H7 (cell line): ENCODE measurements around the gene PTPRB. TPM values are rescaled to one million over a fixed set of nuclear protein-coding genes. Genes with fewer than 3 reads are reported as not detected.

Source experiments
- DNase-seq: peaks from one replicate; pipeline ENCODE4 v3.0.0; 2012
- H3K27me3 ChIP-seq: 2 replicates; pipeline ENCODE4 v1.6.0; 2011; ENCODE audit warnings: mild to moderate bottlenecking, low read length; ENCODE audit not compliant: control insufficient read depth, insufficient read depth
- H3K36me3 ChIP-seq: replicated peaks from 2 replicates; pipeline ENCODE4 v1.5.1; 2011; ENCODE audit warnings: low read length; ENCODE audit not compliant: control insufficient read depth, insufficient read depth
- H3K4me3 ChIP-seq: 2 replicates; pipeline ENCODE4 v1.5.1; 2011; ENCODE audit warnings: low read depth, mild to moderate bottlenecking, control low read depth, low read length, moderate library complexity; ENCODE audit not compliant: insufficient read depth
- total RNA-seq: library from RNA; depleted of rRNA; stranded (reverse); fragments of >200 nt; shearing (Covaris generic); gene quantifications from 2 replicates; pipeline ENCODE4 v1.2.3, GENCODE V29; 2014

Gene PTPRB
- total RNA-seq, 1 experiment from 2014 or later: 0.62 TPM

DNA sequence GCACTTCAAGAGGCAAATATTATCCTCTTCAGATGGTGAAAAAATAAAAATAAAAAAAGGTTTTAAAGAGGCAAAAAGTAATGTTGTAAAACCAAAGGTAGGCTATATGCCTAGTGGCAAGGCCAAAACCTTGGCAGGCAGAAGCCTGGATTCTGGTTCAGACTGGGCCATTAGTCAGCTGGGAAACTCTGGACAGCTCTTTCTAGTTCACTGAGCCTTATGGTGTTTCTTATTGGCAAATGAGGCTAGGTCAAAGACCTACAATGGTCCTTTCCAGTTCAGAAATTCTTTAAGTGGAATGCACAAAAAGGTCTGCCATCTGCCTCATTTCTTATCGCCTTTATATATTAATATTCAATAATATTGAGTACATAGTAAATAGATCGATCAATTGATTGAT lies 44.6 kb downstream of the PTPRB start:
- Histone ChIP-seq H3K4me3 (no peak overlapping the region), H3K36me3 (no peaks in the 10 kb centered on the region), H3K27me3 (no peaks in the 10 kb centered on the region)
- no peak for DNase-seq

DNA sequence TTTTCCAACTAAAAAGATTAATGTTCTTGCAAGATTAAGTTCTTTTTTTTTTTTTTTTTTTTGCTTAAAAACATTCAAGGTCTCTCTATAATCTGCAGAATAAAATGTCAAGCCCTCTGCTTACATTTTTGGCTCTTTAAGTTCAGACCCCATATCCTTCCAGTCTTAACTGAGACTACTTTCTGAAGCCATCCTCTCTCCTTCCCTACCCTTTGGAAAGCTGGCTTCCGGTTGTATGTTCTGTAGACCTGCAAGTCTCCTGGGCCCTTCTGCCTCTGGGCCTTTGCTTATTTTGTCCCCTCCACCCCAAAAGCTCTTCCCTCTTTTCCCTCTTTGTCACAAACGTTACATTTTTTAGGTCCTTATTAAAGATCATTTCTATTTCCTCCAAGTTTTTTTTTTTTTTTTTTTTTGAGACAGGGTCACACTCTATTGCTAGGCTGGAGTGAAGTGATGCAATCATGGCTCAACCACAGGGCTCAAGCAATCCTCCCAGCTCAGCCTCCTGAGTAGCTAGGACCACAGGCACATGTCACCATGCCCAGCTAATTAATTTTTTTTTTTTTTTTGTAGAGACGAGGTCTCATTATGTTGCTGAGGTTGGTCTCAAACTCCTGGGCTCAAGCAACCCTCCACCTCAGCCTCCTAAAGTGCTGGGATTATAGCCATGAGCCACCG lies 46.5 kb downstream of the PTPRB start:
- H3K36me3 ChIP-seq: no peaks in the 10 kb centered on the region
- DNase-seq: no peak
- no peak overlapping the region for H3K4me3 ChIP-seq
- no peaks in the 10 kb centered on the region for H3K27me3 ChIP-seq

DNA sequence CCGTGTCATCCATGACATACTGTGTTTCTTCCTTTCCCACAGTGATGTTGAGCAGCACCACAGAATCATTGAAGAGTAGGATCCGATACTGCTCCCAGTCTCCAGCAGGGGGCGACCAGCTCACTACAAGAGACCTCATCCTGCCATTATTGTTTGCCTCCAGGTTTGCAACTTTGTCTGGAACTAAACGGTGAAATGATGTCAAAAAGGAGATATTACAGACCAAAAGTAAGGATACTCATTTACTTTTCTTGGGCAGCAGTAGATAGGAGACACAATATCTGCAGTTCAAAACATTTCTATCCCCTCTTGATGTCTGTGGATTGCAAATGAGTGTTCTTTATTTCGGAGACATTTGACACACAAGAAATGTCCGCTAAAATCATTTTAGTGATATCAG lies 47.2 kb downstream of the PTPRB start:
- no peak overlapping the region for H3K4me3 ChIP-seq
- no peaks in the 10 kb centered on the region for H3K27me3 ChIP-seq
- H3K36me3 ChIP-seq: no peaks in the 10 kb centered on the region
- peak; percentile 63 for DNase-seq

- no peaks in the 10 kb centered on the region for H3K36me3 ChIP-seq
- no peak for DNase-seq
- H3K4me3 ChIP-seq: no peak overlapping the region
- no peaks in the 10 kb centered on the region for H3K27me3 ChIP-seq
Measured at GRCh38 chr12:70584332-70584731, 52.9 kb downstream of the PTPRB start.

- no peak for DNase-seq
- H3K36me3 ChIP-seq: no peaks in the 10 kb centered on the region
- no peaks in the 10 kb centered on the region for H3K27me3 ChIP-seq
- H3K4me3 ChIP-seq: no peak overlapping the region
Measured at GRCh38 chr12:70583251-70583650, 54.0 kb downstream of the PTPRB start.

- DNase-seq: no peak
- H3K27me3 ChIP-seq: no peaks in the 10 kb centered on the region
- H3K4me3 ChIP-seq: no peak overlapping the region
- no peaks in the 10 kb centered on the region for H3K36me3 ChIP-seq
Measured at GRCh38 chr12:70581208-70581607, 56.0 kb downstream of the PTPRB start.

GRCh38 chr12:70577283-70577634 lies 60.0 kb downstream of the PTPRB start:
- Histone ChIP-seq H3K4me3 (no peak overlapping the region), H3K27me3 (no peaks in the 10 kb centered on the region), H3K36me3 (no peaks in the 10 kb centered on the region)
- no peak for DNase-seq

GRCh38 chr12:70576341-70577282 lies 60.6 kb downstream of the PTPRB start:
- Histone ChIP-seq H3K27me3 (no peaks in the 10 kb centered on the region), H3K36me3 (no peaks in the 10 kb centered on the region), H3K4me3 (no peak overlapping the region)
- DNase-seq: peak; percentile 50

- no peaks in the 10 kb centered on the region; the same call in 1 of the 2 replicates for H3K36me3 ChIP-seq
Measured at GRCh38 chr12:70571705-70572268, 65.4 kb downstream of the PTPRB start.

DNA sequence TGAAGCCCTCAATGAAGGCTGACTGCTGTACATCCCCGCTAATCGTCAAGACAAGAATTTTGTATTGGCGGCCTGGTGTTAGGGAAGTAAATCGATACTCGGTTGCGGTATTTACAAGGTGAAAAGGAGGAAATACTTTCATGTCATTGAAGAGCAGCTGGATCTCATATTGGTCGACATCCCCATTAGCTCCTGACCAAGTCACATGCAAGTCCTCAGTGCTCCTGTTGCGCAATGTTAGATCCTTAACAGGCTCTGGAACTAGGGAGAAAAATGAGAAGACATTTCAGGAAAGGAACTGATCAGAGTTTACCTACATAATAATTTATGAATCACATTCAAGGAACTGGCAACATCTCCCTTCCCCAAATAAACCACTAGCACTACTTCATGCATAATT lies 66.2 kb downstream of the PTPRB start:
- Histone ChIP-seq H3K27me3 (no peaks in the 10 kb centered on the region), H3K36me3 (no peaks in the 10 kb centered on the region; the same call in 1 of the 2 replicates), H3K4me3 (no peak overlapping the region)
- no peak for DNase-seq

More at GRCh38 chr12:70571705-70572268, 65.4 kb downstream of the PTPRB start:
- Histone ChIP-seq H3K4me3 (no peak overlapping the region), H3K27me3 (no peaks in the 10 kb centered on the region)
- no peak for DNase-seq

DNA sequence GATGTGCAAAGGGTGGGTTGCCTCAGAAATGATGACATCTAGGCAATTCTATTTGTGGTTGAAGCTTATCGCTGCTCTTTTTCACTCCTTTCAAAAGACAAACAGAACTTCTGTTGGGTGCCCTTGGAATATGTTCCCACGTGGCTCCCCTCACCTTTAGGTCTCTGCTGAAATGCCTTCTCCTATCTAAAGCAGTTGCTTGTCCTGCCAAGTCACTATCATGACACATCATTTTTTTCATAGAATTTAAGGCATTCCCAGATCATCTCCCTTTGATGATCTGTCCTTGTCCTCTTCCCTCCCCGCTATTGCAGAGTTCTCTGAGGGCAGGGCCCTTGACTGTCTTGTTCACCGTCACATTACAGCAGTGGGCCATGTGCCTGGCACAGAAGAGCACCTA lies 75.7 kb downstream of the PTPRB start:
- Histone ChIP-seq H3K27me3 (no peaks in the 10 kb centered on the region), H3K4me3 (no peak overlapping the region), H3K36me3 (no peaks in the 10 kb centered on the region)
- no peak for DNase-seq

DNA sequence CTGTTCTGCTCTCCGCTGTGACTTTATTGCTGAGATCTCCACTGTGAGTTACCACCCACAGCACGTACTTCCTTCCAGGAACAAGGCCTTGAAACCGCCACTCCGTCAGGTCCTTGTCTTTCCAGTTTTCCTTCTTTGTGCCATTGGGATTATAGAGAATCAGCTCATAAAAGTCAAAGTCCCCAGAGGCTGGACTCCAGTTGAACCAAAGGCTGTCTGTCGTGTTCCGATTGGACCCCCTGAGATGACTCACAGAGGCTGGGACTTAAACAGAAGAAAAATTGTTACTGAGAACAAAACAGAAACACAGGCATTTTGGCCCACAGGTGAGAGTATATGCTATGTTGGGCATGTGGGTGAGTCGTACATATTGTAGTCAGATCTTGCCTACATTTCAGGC lies 76.6 kb downstream of the PTPRB start:
- DNase-seq: no peak

GRCh38 chr12:70559390-70559789 lies 77.8 kb downstream of the PTPRB start:
- H3K4me3 ChIP-seq: no peak overlapping the region
- DNase-seq: no peak
- no peaks in the 10 kb centered on the region for H3K36me3 ChIP-seq
- H3K27me3 ChIP-seq: no peaks in the 10 kb centered on the region

More for the DNA sequence above, 76.6 kb downstream of the PTPRB start:
- Histone ChIP-seq H3K4me3 (no peak overlapping the region), H3K27me3 (no peaks in the 10 kb centered on the region), H3K36me3 (no peaks in the 10 kb centered on the region)

DNA sequence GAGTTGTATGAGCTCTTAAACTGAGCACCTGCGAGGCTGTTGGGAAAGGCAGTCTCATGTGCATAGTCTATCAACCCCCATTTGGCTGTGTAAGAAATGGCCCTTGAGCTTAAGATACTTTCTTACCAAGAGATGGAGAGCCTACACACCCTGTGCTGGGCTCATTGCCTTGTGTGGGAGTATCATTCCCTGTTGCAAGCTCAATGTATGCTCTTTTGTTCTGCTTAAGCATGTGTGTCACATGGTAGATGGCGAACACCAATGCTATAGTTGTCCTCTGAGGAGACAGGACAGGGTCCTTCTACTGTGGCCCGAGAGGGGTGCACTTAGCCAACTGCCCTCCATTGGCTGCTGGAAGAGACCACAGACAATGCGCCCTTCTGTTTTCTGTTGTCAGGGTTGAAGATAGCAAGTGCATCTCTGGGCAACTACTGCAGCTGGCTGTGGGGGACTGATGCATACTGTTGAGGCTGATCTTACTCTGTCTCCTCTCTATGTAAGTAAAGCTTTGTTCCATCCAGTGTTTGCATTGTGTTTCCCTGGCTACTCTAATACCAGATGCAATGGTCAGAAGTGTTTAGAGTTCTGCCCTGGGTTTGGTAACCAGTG lies 79.5 kb downstream of the PTPRB start:
- no peaks in the 10 kb centered on the region for H3K27me3 ChIP-seq
- H3K4me3 ChIP-seq: no peak overlapping the region
- no peak for DNase-seq
- H3K36me3 ChIP-seq: no peaks in the 10 kb centered on the region
